SU-DHL-6 (cell line): ENCODE data around the gene DNM2.

Experiments
- H2AFZ ChIP-seq: fragments of 200-600 bp; sonication (generic); 2 replicates; pipeline ENCODE4 v1.6.1; 2014; ENCODE audit warnings: low read depth, mild to moderate bottlenecking, moderate library complexity, mixed read lengths, antibody characterized with exemption, low read length; ENCODE audit not compliant: severe bottlenecking
- H3F3A ChIP-seq: fragments of 200-600 bp; shearing (Covaris generic); 2 replicates; pipeline ENCODE4 v1.6.0; 2016; ENCODE audit warnings: antibody characterized with exemption, mild to moderate bottlenecking; ENCODE audit not compliant: insufficient read depth
- H3K27ac ChIP-seq: fragments of 200-600 bp; sonication (generic); 2 replicates; pipeline ENCODE4 v1.5.1; 2016; ENCODE audit warnings: low read depth, mild to moderate bottlenecking, low read length, moderate library complexity, mixed read lengths
- H3K27me3 ChIP-seq: fragments of 200-600 bp; sonication (generic), shearing (Covaris generic); 2 replicates; pipeline ENCODE4 v1.6.0; 2014; ENCODE audit warnings: mild to moderate bottlenecking, low read length
- H3K36me3 ChIP-seq: fragments of 200-600 bp; sonication (generic); 2 replicates; pipeline ENCODE4 v1.6.1; 2014; ENCODE audit warnings: mild to moderate bottlenecking, low read length, mixed read lengths
- H3K4me2 ChIP-seq: fragments of 300-600, 200-600 bp; shearing (Covaris generic), sonication (generic); 2 replicates; pipeline ENCODE4 v1.6.0; 2014; ENCODE audit warnings: low read length, low read depth, mild to moderate bottlenecking; ENCODE audit not compliant: poor library complexity, severe bottlenecking
- H3K4me3 ChIP-seq: fragments of 200-600 bp; sonication (generic); 2 replicates; pipeline ENCODE4 v1.5.1; 2014; ENCODE audit warnings: antibody characterized with exemption, low read length, mild to moderate bottlenecking, mixed read lengths; ENCODE audit not compliant: insufficient read depth, poor library complexity, severe bottlenecking
- H3K79me2 ChIP-seq: fragments of 200-600 bp; sonication (generic); 2 replicates; pipeline ENCODE4 v1.6.1; 2014; ENCODE audit warnings: mild to moderate bottlenecking, low read length, moderate library complexity; ENCODE audit not compliant: insufficient read depth
- H3K9ac ChIP-seq: fragments of 200-600 bp; sonication (generic); 2 replicates; pipeline ENCODE4 v1.7.0; 2014; ENCODE audit warnings: mild to moderate bottlenecking, low read length
- H3K9me2 ChIP-seq: fragments of 200-600 bp; sonication (generic); replicated peaks from 2 replicates; pipeline ENCODE4 v1.6.1; 2014; ENCODE audit warnings: low read length; ENCODE audit not compliant: insufficient read depth
- H3K9me3 ChIP-seq: fragments of 200-600 bp; sonication (generic); 2 replicates; pipeline ENCODE4 v1.6.1; 2014; ENCODE audit warnings: low read length, mixed read lengths; ENCODE audit not compliant: insufficient read depth
- H4K20me1 ChIP-seq: fragments of 200-600 bp; sonication (generic); 2 replicates; pipeline ENCODE4 v1.6.1; 2014; ENCODE audit warnings: low read depth, mild to moderate bottlenecking, antibody characterized with exemption, low read length, moderate library complexity, mixed read lengths
- CTCF ChIP-seq: fragments of 200-600 bp; sonication (generic); IDR thresholded peaks from one replicate; pipeline ENCODE4 v1.5.1; 2017; ENCODE audit warnings: antibody characterized with exemption, mild to moderate bottlenecking, low read length, moderate library complexity; ENCODE audit not compliant: insufficient read depth, poor library complexity, severe bottlenecking
- EZH2phosphoT487 ChIP-seq: fragments of 200-600 bp; sonication (generic), shearing (Covaris generic); conservative IDR thresholded peaks from 2 replicates; pipeline ENCODE4 v1.6.1; 2018; ENCODE audit warnings: mild to moderate bottlenecking, antibody characterized with exemption, low read length, moderate library complexity, mixed read lengths

Gene DNM2

GRCh38 chr19:10707440-10707839 is 10.4 kb upstream of the DNM2 start:
- Histone ChIP-seq H3K36me3 (no peaks in the 10 kb centered on the region), H3F3A (0 out of 2 replicates have a peak, but pooled peaks cover under 1% of the 10 kb centered on the region), H3K27ac (no peak overlapping the region), H3K4me3 (no peak overlapping the region), H4K20me1 (no peaks in the 10 kb centered on the region), H3K79me2 (no peaks in the 10 kb centered on the region), H3K27me3 (no peaks in the 10 kb centered on the region), H3K9me3 (no peaks in the 10 kb centered on the region), H2AFZ (no peak overlapping the region), H3K9ac (no peak overlapping the region), H3K9me2 (no peaks in the 10 kb centered on the region), H3K4me2 (no peak overlapping the region)
- TF ChIP-seq EZH2phosphoT487 (no peak), CTCF (no peak)

GRCh38 chr19:10708291-10708690 is 9.6 kb upstream of the DNM2 start:
- Histone ChIP-seq H3K9ac (no peak overlapping the region), H2AFZ (no peak overlapping the region), H3K36me3 (no peaks in the 10 kb centered on the region), H3K4me3 (no peak overlapping the region), H3K79me2 (no peaks in the 10 kb centered on the region), H3K4me2 (no peak overlapping the region), H3K9me3 (no peaks in the 10 kb centered on the region), H4K20me1 (no peaks in the 10 kb centered on the region), H3K27ac (no peak overlapping the region), H3K27me3 (no peaks in the 10 kb centered on the region), H3F3A (no peaks in the 10 kb centered on the region), H3K9me2 (no peaks in the 10 kb centered on the region)
- TF ChIP-seq CTCF = no peak
- no peak for TF ChIP-seq EZH2phosphoT487

- H3K79me2 ChIP-seq = no peaks in the 10 kb centered on the region
- H2AFZ ChIP-seq = no peak overlapping the region
- 0 out of 2 replicates have a peak, but pooled peaks cover 4% of the 10 kb centered on the region for H3F3A ChIP-seq
- no peak overlapping the region for H3K27ac ChIP-seq
- H3K9me2 ChIP-seq = no peaks in the 10 kb centered on the region
- no peaks in the 10 kb centered on the region for H3K9me3 ChIP-seq
- no peak for TF ChIP-seq EZH2phosphoT487
- no peak for TF ChIP-seq CTCF
- no peaks in the 10 kb centered on the region for H4K20me1 ChIP-seq
- H3K36me3 ChIP-seq = no peaks in the 10 kb centered on the region
- no peaks in the 10 kb centered on the region for H3K27me3 ChIP-seq
- H3K9ac ChIP-seq = no peak overlapping the region
- no peak overlapping the region for H3K4me2 ChIP-seq
- H3K4me3 ChIP-seq = no peak overlapping the region
Measured at GRCh38 chr19:10712045-10712444, 5.8 kb upstream of the DNM2 start.
